ENCODE results near the gene USP19.

USP19 gene

GRCh38 chr3:49124203-49124602 lies 3.6 kb upstream of the USP19 start:
- H3K4me3 ChIP-seq (replicated peaks; ENCODE audit: low read depth, low read length): no peak overlapping the region
- DNase-seq (ENCODE audit: extremely low read depth, low read depth): no peak
- TF ChIP-seq CTCF (IDR thresholded peaks at IDR 0.05; ENCODE audit: low read depth, low read length, missing control alignments): no peak

GRCh38 chr3:49123687-49124086 lies 3.1 kb upstream of the USP19 start:
- TF ChIP-seq CTCF (IDR thresholded peaks at IDR 0.05; ENCODE audit: low read depth, low read length, missing control alignments): no peak
- no peak overlapping the region for H3K4me3 ChIP-seq (replicated peaks; ENCODE audit: low read depth, low read length)
- DNase-seq (ENCODE audit: extremely low read depth, low read depth): no peak

- no peak for DNase-seq (ENCODE audit: extremely low read depth, low read depth)
- H3K4me3 ChIP-seq (replicated peaks; ENCODE audit: low read depth, low read length): no peak overlapping the region
- no peak for TF ChIP-seq CTCF (IDR thresholded peaks at IDR 0.05; ENCODE audit: low read depth, low read length, missing control alignments)
Observed at GRCh38 chr3:49122886-49123545, 2.4 kb upstream of the USP19 start.

- no peak for DNase-seq (ENCODE audit: extremely low read depth, low read depth)
- TF ChIP-seq CTCF (IDR thresholded peaks at IDR 0.05; ENCODE audit: low read depth, low read length, missing control alignments): no peak
- H3K4me3 ChIP-seq (replicated peaks; ENCODE audit: low read depth, low read length): no peak overlapping the region
Observed at GRCh38 chr3:49122451-49122850, 1.8 kb upstream of the USP19 start.

- H3K4me3 ChIP-seq (replicated peaks; ENCODE audit: low read depth, low read length): no peak overlapping the region
- no peak for DNase-seq (ENCODE audit: extremely low read depth, low read depth)
- no peak for TF ChIP-seq CTCF (IDR thresholded peaks at IDR 0.05; ENCODE audit: low read depth, low read length, missing control alignments)
Observed at GRCh38 chr3:49122022-49122421, 1.4 kb upstream of the USP19 start.

GRCh38 chr3:49121132-49121736 lies 611 bp upstream of the USP19 start:
- TF ChIP-seq CTCF (IDR thresholded peaks at IDR 0.05; ENCODE audit: low read depth, low read length, missing control alignments): no peak
- H3K4me3 ChIP-seq (replicated peaks; ENCODE audit: low read depth, low read length): peak overlapping the region; percentile 95
- no peak for DNase-seq (ENCODE audit: extremely low read depth, low read depth)

- no peak for DNase-seq (ENCODE audit: extremely low read depth, low read depth)
- TF ChIP-seq CTCF (IDR thresholded peaks at IDR 0.05; ENCODE audit: low read depth, low read length, missing control alignments): no peak
- peak overlapping the region; percentile 95 for H3K4me3 ChIP-seq (replicated peaks; ENCODE audit: low read depth, low read length)
Observed at GRCh38 chr3:49120096-49120437, 556 bp downstream of the USP19 start.
